ENCODE results near the gene KCNAB2.

- TF ChIP-seq CTCF (IDR thresholded peaks at IDR 0.05) (no peak), EZH2 (IDR thresholded peaks at IDR 0.05) (no peak)
These were observed 87.6 kb downstream of the KCNAB2 start for GRCh38 chr1:6133146-6133895.
